Neutrophil (primary cell): ENCODE data around the gene CPPED1.

Source experiments
- H3K27ac ChIP-seq: fragments of 200-600 bp; sonication (generic); 2 replicates; pipeline ENCODE4 v1.5.1; 2016; ENCODE audit warnings: mild to moderate bottlenecking, moderate library complexity
- H3K27me3 ChIP-seq: fragments of 200-600 bp; sonication (generic); 2 replicates; pipeline ENCODE4 v1.6.0; 2016; ENCODE audit warnings: mild to moderate bottlenecking
- H3K36me3 ChIP-seq: fragments of 200-600 bp; sonication (generic); 2 replicates; pipeline ENCODE4 v1.5.1; 2017
- H3K4me1 ChIP-seq, 2 experiments: fragments of 200-600 bp in 1 of 2; sonication (generic) in 1 of 2; 1 replicate in 1 of 2; 2 replicates in 1 of 2; pipeline versions ENCODE4 v1.5.1 to v1.6.1; 2013 to 2016; ENCODE audit warnings: low read depth in 1 of 2, low read length in 1 of 2, mild to moderate bottlenecking in 1 of 2, moderate library complexity in 1 of 2; ENCODE audit not compliant: control insufficient read depth in 1 of 2, insufficient read depth in 1 of 2
- H3K4me3 ChIP-seq, 2 experiments: fragments of 200-600 bp in 1 of 2; sonication (generic) in 1 of 2; 1 replicate in 1 of 2; 2 replicates in 1 of 2; pipeline ENCODE4 v1.5.1; 2013 to 2016; ENCODE audit warnings: low read depth in 1 of 2, low read length in 1 of 2, mild to moderate bottlenecking in 1 of 2, moderate library complexity in 1 of 2
- H3K9me3 ChIP-seq: fragments of 200-600 bp; sonication (generic); 2 replicates; pipeline ENCODE4 v1.5.1; 2016
- CTCF ChIP-seq: fragments of 200-600 bp; sonication (generic); IDR thresholded peaks from 2 replicates; pipeline ENCODE4 v1.5.1; 2016; ENCODE audit warnings: antibody characterized with exemption

Gene CPPED1

GRCh38 chr16:12786081-12786480, 17.6 kb downstream of the CPPED1 start:
- Histone ChIP-seq H3K36me3 (peaks cover 44% of the 10 kb centered on the region), H3K9me3 (no peaks in the 10 kb centered on the region), H3K27ac (no peak overlapping the region), H3K4me3 (no peak overlapping the region), H3K27me3 (no peaks in the 10 kb centered on the region), H3K4me1 (peaks cover 7 to 13% of the 10 kb centered on the region in 2 experiments)
- no peak for TF ChIP-seq CTCF

- H3K9me3 ChIP-seq = no peaks in the 10 kb centered on the region
- H3K4me1 ChIP-seq = no peaks in the 10 kb centered on the region
- no peak overlapping the region for H3K4me3 ChIP-seq
- peaks cover 57% of the 10 kb centered on the region for H3K36me3 ChIP-seq
- H3K27ac ChIP-seq = peak overlapping the region; percentile 42
- H3K27me3 ChIP-seq = no peaks in the 10 kb centered on the region
- no peak for TF ChIP-seq CTCF
These were observed 19.6 kb downstream of the CPPED1 start for GRCh38 chr16:12784076-12784475.

- Histone ChIP-seq H3K4me3 (no peak overlapping the region), H3K36me3 (peaks cover 59% of the 10 kb centered on the region), H3K4me1 (no peaks in the 10 kb centered on the region), H3K27ac (no peak overlapping the region), H3K9me3 (no peaks in the 10 kb centered on the region), H3K27me3 (no peaks in the 10 kb centered on the region)
- TF ChIP-seq CTCF = no peak
These were observed 21.9 kb downstream of the CPPED1 start for GRCh38 chr16:12781777-12782176.

GRCh38 chr16:12780467-12780866, 23.2 kb downstream of the CPPED1 start:
- Histone ChIP-seq H3K4me3 (no peak overlapping the region), H3K9me3 (no peaks in the 10 kb centered on the region), H3K36me3 (peaks cover 63% of the 10 kb centered on the region), H3K27me3 (no peaks in the 10 kb centered on the region), H3K4me1 (no peaks in the 10 kb centered on the region), H3K27ac (no peak overlapping the region)
- no peak for TF ChIP-seq CTCF

- peaks cover 80% of the 10 kb centered on the region for H3K36me3 ChIP-seq
- no peak for TF ChIP-seq CTCF
These were observed 25.0 kb downstream of the CPPED1 start for GRCh38 chr16:12778726-12779125.

More at GRCh38 chr16:12778726-12779125, 25.0 kb downstream of the CPPED1 start:
- H3K9me3 ChIP-seq = no peaks in the 10 kb centered on the region
- no peak overlapping the region for H3K4me3 ChIP-seq
- no peaks in the 10 kb centered on the region for H3K27me3 ChIP-seq
- H3K27ac ChIP-seq = peak overlapping the region; percentile 18
- no peaks in the 10 kb centered on the region for H3K4me1 ChIP-seq
